Ovary (tissue), 3 donors: Measurements from ENCODE around the gene MAPK10.

Source experiments
- CTCF ChIP-seq, 3 donors: fragments of 450-650 bp in 2 of 3; fragments of 200-600 bp in 1 of 3; IDR thresholded peaks; one replicate each; pipeline versions ENCODE4 v1.5.1 to v1.8.0; 2016 to 2022; ENCODE audit warnings: antibody characterized with exemption in 3 of 3, mild to moderate bottlenecking in 1 of 3
- EP300 ChIP-seq: sonication (generic); formaldehyde crosslinking; IDR thresholded peaks from one replicate; pipeline ENCODE4 v1.6.1; 2017; ENCODE audit warnings: antibody characterized with exemption
- POLR2A ChIP-seq: fragments of 450-650 bp; IDR thresholded peaks from one replicate; pipeline ENCODE4 v1.6.1; 2017; ENCODE audit warnings: antibody characterized with exemption, mild to moderate bottlenecking, moderate library complexity
- donor health status: DM: no; HTN: no; CAD: no.

- TF ChIP-seq CTCF (IDR thresholded peaks at IDR 0.05) (no peak), EP300 (no peak), POLR2A (no peak)
Measured at GRCh38 chr4:85940151-85940550, 419.7 kb downstream of the MAPK10 start.
